HT1080 (cell line): ENCODE results near the gene COPS7A. TPM values are rescaled to one million over a fixed set of nuclear protein-coding genes. Genes with fewer than 3 reads are reported as not detected.

ENCODE experiments used
- DNase-seq: peaks from one replicate; pipeline ENCODE4 v3.0.0-alpha.2; 2015; ENCODE audit warnings: low read depth
- total RNA-seq: library from RNA; depleted of rRNA; stranded (reverse); fragments of >200 nt; shearing (Covaris generic); gene quantifications from 2 replicates; pipeline ENCODE4 v1.2.3, GENCODE V29; 2014

The COPS7A gene
- total RNA-seq, 1 experiment from 2014 or later = 97.5 TPM

- DNase-seq = no peak
Measured at GRCh38 chr12:6750506-6750905, 26.7 kb downstream of the COPS7A start.

- DNase-seq = no peak
Measured at GRCh38 chr12:6751767-6752166, 27.9 kb downstream of the COPS7A start.

- DNase-seq = peak; percentile 46
Measured at GRCh38 chr12:6752167-6752920, 28.5 kb downstream of the COPS7A start.

GRCh38 chr12:6752921-6753771 lies 29.3 kb downstream of the COPS7A start, which contains the start of gene MLF2:
MLF2 (minus strand) TSS chr12:6753141; CDS start chr12:6752334, 807 bp downstream.
- peak; percentile 98 for DNase-seq

- no peak for DNase-seq
Measured at GRCh38 chr12:6753772-6754356, 30.0 kb downstream of the COPS7A start.

- no peak for DNase-seq
Measured at GRCh38 chr12:6754411-6754810, 30.6 kb downstream of the COPS7A start.

- no peak for DNase-seq
Measured at GRCh38 chr12:6757028-6757690, 33.3 kb downstream of the COPS7A start.

GRCh38 chr12:6758506-6759095 lies 34.8 kb downstream of the COPS7A start:
- DNase-seq = no peak

GRCh38 chr12:6759741-6760140 lies 35.9 kb downstream of the COPS7A start:
- no peak for DNase-seq

- DNase-seq = no peak
Measured at GRCh38 chr12:6763380-6763779, 39.5 kb downstream of the COPS7A start.

GRCh38 chr12:6764011-6764828 lies 40.4 kb downstream of the COPS7A start:
- peak; percentile 100 for DNase-seq

GRCh38 chr12:6765048-6765633 lies 41.3 kb downstream of the COPS7A start:
- DNase-seq = no peak

GRCh38 chr12:6765634-6766581 lies 42.1 kb downstream of the COPS7A start, which contains the start of gene PTMS:
PTMS (plus strand) TSS chr12:6766363; CDS start chr12:6766706, 343 bp downstream.
- DNase-seq = peak; percentile 93

- DNase-seq = peak; percentile 54
Measured at GRCh38 chr12:6766651-6767349, 43.0 kb downstream of the COPS7A start.

- DNase-seq = no peak
Measured at GRCh38 chr12:6767353-6768319, 43.8 kb downstream of the COPS7A start.

- DNase-seq = no peak
Measured at GRCh38 chr12:6768437-6768914, 44.6 kb downstream of the COPS7A start.
